ENCODE measurements around the gene DSCAML1. TPM values are rescaled to one million over a fixed set of nuclear protein-coding genes. Genes with fewer than 3 reads are reported as not detected.

The DSCAML1 gene
- total RNA-seq, 1 experiment from 2014 or later: not detected

DNA sequence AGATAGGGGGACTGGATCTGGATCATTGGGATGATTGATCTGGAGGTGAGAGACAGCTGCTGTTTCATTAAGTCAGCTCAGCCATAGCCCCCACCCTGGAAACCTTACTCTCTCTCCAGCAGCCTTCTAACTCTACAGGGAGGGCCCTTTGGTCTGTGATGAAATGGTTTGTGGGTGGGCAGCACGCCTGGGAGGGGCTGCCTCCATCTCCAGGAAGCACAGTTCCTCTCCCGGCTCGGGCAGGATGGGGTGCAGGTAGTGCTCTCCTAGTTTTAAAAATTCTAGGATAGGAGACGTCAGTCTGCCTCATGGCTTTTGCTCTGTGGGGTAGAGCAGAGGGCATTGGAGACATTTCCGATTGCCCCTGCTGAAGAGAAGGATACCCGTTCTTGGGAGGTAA, 379.7 kb downstream of the DSCAML1 start:
- no peak overlapping the region for H2AFZ ChIP-seq (ENCODE audit: low read depth, low read length, poor library complexity, severe bottlenecking)
- DNase-seq (ENCODE audit: low read depth, low spot score) (no peak), ATAC-seq (no peak)
- H4K20me1 ChIP-seq (ENCODE audit: insufficient read depth): no peaks in the 10 kb centered on the region
- no peaks in the 10 kb centered on the region for H3K79me2 ChIP-seq (ENCODE audit: insufficient read depth, low read length)
- intact Hi-C loops (cut with micrococcal nuclease): no loop called here
- no peaks in the 10 kb centered on the region for H3K4me1 ChIP-seq (ENCODE audit: control insufficient read depth in 1 of 2, insufficient read depth in 2 of 2, low read length in 2 of 2)
- BruUV-seq (replicated peaks): no TSS peak
- H3K4me3 ChIP-seq (replicated peaks in 1 of 2; ENCODE audit: low read depth in 1 of 2, low read length in 2 of 2): no peak overlapping the region
- ChIA-PET RAD21 (ENCODE audit: low non-redundant PET in 1 of 2, low total read pairs in 2 of 2, uncharacterized antibody in 2 of 2, unreplicated experiment in 2 of 2) (no interaction called here), CTCF (interaction anchor here (1.7 kb wide), 1 partner anchor 9 kb away, joined by 5 read pairs; no protein-coding TSS in a partner anchor), POLR2A (no interaction called here)
- H3K27ac ChIP-seq (ENCODE audit: low read depth, low read length): no peak overlapping the region
- no peak overlapping the region for H3K9ac ChIP-seq (ENCODE audit: low read length)
- H3K9me2 ChIP-seq (ENCODE audit: insufficient read depth): no peaks in the 10 kb centered on the region
- H3K36me3 ChIP-seq (ENCODE audit: control insufficient read depth in 1 of 2, insufficient read depth in 2 of 2, low read length in 2 of 2): no peaks in the 10 kb centered on the region
- TF ChIP-seq, protein P1, sequence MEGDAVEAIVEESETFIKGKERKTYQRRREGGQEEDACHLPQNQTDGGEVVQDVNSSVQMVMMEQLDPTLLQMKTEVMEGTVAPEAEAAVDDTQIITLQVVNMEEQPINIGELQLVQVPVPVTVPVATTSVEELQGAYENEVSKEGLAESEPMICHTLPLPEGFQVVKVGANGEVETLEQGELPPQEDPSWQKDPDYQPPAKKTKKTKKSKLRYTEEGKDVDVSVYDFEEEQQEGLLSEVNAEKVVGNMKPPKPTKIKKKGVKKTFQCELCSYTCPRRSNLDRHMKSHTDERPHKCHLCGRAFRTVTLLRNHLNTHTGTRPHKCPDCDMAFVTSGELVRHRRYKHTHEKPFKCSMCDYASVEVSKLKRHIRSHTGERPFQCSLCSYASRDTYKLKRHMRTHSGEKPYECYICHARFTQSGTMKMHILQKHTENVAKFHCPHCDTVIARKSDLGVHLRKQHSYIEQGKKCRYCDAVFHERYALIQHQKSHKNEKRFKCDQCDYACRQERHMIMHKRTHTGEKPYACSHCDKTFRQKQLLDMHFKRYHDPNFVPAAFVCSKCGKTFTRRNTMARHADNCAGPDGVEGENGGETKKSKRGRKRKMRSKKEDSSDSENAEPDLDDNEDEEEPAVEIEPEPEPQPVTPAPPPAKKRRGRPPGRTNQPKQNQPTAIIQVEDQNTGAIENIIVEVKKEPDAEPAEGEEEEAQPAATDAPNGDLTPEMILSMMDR (IDR thresholded peaks at IDR 0.05 in 2 of 3, conservative IDR thresholded peaks at IDR 0.05 in 1 of 3; ENCODE audit: borderline replicate concordance in 1 of 3, insufficient read depth in 1 of 3, low read depth in 2 of 3, low read length in 2 of 3): no peak
- TF ChIP-seq, protein P2, sequence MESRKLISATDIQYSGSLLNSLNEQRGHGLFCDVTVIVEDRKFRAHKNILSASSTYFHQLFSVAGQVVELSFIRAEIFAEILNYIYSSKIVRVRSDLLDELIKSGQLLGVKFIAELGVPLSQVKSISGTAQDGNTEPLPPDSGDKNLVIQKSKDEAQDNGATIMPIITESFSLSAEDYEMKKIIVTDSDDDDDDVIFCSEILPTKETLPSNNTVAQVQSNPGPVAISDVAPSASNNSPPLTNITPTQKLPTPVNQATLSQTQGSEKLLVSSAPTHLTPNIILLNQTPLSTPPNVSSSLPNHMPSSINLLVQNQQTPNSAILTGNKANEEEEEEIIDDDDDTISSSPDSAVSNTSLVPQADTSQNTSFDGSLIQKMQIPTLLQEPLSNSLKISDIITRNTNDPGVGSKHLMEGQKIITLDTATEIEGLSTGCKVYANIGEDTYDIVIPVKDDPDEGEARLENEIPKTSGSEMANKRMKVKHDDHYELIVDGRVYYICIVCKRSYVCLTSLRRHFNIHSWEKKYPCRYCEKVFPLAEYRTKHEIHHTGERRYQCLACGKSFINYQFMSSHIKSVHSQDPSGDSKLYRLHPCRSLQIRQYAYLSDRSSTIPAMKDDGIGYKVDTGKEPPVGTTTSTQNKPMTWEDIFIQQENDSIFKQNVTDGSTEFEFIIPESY (IDR thresholded peaks at IDR 0.05; ENCODE audit: extremely low read depth, insufficient replicate concordance, low read length): no peak
- no peak for TF ChIP-seq POLR2A (IDR thresholded peaks at IDR 0.05; ENCODE audit: borderline replicate concordance, extremely low read depth, insufficient read depth, insufficient read length)
- TF ChIP-seq SRF (IDR thresholded peaks at IDR 0.05; ENCODE audit: low read depth): no peak
- no peak for TF ChIP-seq CBX3 (IDR thresholded peaks at IDR 0.05; ENCODE audit: low read depth)
- TF ChIP-seq YY1 (IDR thresholded peaks at IDR 0.05; ENCODE audit: extremely low read depth, insufficient replicate concordance, low read depth, low read length): no peak
- TF ChIP-seq ELF1 (IDR thresholded peaks at IDR 0.05; ENCODE audit: borderline replicate concordance, low read depth): no peak
- TF ChIP-seq JUND (IDR thresholded peaks at IDR 0.05): no peak
- no peak for TF ChIP-seq SIN3A (IDR thresholded peaks at IDR 0.05; ENCODE audit: low read depth)
- TF ChIP-seq POLR2AphosphoS5 (IDR thresholded peaks at IDR 0.05; ENCODE audit: low read depth, low read length): no peak
- no peak for TF ChIP-seq ATF3 (IDR thresholded peaks at IDR 0.05)
- TF ChIP-seq EGR1 (IDR thresholded peaks at IDR 0.05; ENCODE audit: low read depth): no peak
- TF ChIP-seq MAX (IDR thresholded peaks at IDR 0.05): no peak
- no peak for TF ChIP-seq ZFX (IDR thresholded peaks at IDR 0.05)
- no peak for TF ChIP-seq FOSL1 (IDR thresholded peaks at IDR 0.05; ENCODE audit: low read depth)
- H3K27me3 ChIP-seq (ENCODE audit: insufficient read depth, low read length): no peaks in the 10 kb centered on the region
- H3K4me2 ChIP-seq (ENCODE audit: low read length): no peak overlapping the region
- no peaks in the 10 kb centered on the region for H3K9me3 ChIP-seq (ENCODE audit: control insufficient read depth in 1 of 2, insufficient read depth in 1 of 2, low read depth in 1 of 2, low read length in 2 of 2)

Measured in HCT116 (cell line).